BJ (cell line): Measurements from ENCODE around the gene SIGLEC5. TPM values are rescaled to one million over a fixed set of nuclear protein-coding genes. Genes with fewer than 3 reads are reported as not detected.

ENCODE experiments used
- CTCF ChIA-PET: fragments of 350-600 bp; formaldehyde crosslinking; extraction: SDS; loops from one replicate; lab custom pipeline; 2021; ENCODE audit warnings: antibody characterized with exemption, inconsistent platforms; lab: Yijun Ruan, JAX
- POLR2A ChIA-PET: fragments of 300-600 bp; sonication (Branson Sonifier 250); formaldehyde crosslinking; extraction: SDS; loops from one replicate; lab custom pipeline; 2021; ENCODE audit warnings: antibody characterized with exemption; lab: Charles Lee
- DNase-seq: peaks from one replicate; pipeline ENCODE4 v3.0.0-alpha.2; 2011; ENCODE audit warnings: low read depth
- H3K27me3 ChIP-seq: 2 replicates; pipeline ENCODE4 v1.6.0; 2011; ENCODE audit warnings: low read length; ENCODE audit not compliant: control insufficient read depth, insufficient read depth
- H3K36me3 ChIP-seq: 2 replicates; pipeline ENCODE4 v1.5.1; 2011; ENCODE audit warnings: low read length; ENCODE audit not compliant: control insufficient read depth, insufficient read depth
- H3K4me3 ChIP-seq: 2 replicates; pipeline ENCODE4 v1.5.1; 2011; ENCODE audit warnings: low read depth, mild to moderate bottlenecking, control low read depth, low read length
- polyA plus RNA-seq: library from polyadenylated mRNA; depleted of rRNA; stranded (reverse); fragments of >200 nt; gene quantifications from 2 replicates; pipeline ENCODE4 v1.2.3, GENCODE V29; 2011
- TF ChIP-seq, protein P1 (sequence below): IDR thresholded peaks from 2 replicates; pipeline ENCODE4 v1.5.1; 2011; ENCODE audit warnings: low read depth, mild to moderate bottlenecking, control low read depth, inconsistent platforms, low read length, moderate library complexity; ENCODE audit not compliant: insufficient read depth

The SIGLEC5 gene
- polyA plus RNA-seq, 1 experiment = not detected

DNA sequence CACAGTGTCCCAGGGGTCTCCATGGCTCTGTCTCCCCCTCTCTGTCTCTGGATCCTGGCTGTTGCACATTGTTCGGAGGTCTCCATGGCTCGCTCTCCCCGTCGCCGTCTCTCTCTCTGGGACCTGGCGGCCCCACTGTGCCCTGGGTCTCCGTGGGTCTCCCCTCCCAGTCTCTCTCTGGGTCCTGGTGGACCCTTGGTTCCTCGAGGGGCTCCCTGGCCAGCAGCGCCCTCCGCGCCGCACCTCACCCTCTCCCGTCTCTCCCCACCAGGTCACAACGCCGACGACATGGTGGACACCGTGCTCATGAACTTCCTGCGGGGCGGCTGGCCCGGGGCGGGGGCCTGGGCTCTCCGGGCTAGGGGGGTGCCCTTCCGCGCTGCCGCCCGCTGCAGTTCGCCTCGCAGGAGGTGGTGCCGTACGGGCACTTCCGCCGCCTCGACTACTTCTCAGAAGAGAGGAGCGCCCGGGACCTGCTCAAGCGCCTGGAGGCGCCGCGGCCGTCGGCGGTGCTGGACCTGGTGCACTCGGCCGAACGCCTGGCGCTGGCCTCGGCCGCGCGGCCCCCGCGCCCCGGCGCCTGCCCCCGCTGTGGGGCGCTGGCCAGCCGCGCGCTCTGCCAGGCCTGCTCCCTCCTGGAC, 29.1 kb downstream of the SIGLEC5 start:
- ChIA-PET CTCF (no interaction called here), POLR2A (no interaction called here)
- TF ChIP-seq, protein P1, sequence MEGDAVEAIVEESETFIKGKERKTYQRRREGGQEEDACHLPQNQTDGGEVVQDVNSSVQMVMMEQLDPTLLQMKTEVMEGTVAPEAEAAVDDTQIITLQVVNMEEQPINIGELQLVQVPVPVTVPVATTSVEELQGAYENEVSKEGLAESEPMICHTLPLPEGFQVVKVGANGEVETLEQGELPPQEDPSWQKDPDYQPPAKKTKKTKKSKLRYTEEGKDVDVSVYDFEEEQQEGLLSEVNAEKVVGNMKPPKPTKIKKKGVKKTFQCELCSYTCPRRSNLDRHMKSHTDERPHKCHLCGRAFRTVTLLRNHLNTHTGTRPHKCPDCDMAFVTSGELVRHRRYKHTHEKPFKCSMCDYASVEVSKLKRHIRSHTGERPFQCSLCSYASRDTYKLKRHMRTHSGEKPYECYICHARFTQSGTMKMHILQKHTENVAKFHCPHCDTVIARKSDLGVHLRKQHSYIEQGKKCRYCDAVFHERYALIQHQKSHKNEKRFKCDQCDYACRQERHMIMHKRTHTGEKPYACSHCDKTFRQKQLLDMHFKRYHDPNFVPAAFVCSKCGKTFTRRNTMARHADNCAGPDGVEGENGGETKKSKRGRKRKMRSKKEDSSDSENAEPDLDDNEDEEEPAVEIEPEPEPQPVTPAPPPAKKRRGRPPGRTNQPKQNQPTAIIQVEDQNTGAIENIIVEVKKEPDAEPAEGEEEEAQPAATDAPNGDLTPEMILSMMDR = no peak
- DNase-seq = no peak
- Histone ChIP-seq H3K4me3 (no peak overlapping the region), H3K27me3 (no peaks in the 10 kb centered on the region), H3K36me3 (no peaks in the 10 kb centered on the region)

DNA sequence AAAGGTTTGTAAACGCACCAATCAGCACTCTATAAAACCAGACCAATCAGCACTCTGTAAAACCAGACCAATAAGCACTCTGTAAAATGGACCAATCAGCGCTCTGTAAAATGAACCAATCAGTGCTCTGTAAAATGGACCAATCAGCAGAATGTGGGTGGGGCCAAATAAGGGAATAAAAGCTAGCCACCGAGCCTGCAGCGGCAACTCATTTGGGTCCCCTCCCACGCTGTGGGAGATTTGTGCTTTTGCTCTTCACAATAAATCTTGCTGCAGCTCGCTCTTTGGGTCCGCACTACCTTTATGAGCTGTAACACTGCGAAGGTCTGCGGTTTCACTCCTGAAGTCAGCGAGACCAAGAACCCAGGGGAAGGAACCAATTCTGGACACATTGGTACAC, 31.1 kb downstream of the SIGLEC5 start:
- Histone ChIP-seq H3K36me3 (no peaks in the 10 kb centered on the region), H3K27me3 (no peaks in the 10 kb centered on the region), H3K4me3 (no peak overlapping the region)
- ChIA-PET POLR2A (no interaction called here), CTCF (interaction anchor here (1.1 kb wide), 1 partner anchor 179 kb away, joined by 3 read pairs; no protein-coding TSS in a partner anchor)
- TF ChIP-seq, protein P1 = no peak
- DNase-seq = no peak

DNA sequence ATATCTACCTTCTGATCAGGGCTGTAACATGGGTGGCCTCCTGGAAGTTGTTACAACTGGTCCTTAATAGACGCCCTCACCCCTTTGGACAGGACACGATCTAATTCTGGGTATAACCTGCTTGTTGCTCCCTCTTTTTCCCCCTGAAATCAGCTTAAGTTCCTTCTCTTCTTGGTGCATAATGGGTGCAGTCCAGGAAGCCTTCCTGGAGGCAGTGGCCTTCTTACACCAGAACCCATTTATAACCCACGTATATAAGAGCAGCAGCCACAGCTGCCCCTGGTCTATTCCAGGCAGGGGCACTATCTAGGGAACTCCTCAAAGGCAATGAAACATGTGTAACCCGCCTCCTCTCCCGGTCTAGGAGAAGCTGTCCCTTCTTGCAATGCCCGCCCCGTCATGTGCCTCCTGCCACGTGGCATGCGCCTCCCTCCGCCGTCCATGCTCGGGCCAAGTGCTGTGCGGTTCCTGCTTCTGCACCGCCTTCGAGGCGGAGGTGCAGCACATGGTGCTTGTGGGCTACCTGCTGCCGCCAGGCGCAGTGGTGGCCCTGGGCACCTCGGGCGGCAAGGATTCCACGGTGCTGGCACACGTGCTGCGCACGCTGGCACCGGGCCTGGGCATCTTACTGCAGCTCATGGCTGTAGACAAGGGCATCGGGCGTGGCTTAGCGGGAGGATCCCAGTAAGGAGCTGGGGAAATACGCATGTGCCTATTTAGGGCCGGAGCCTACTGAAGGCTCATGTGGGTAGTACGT, 31.9 kb downstream of the SIGLEC5 start:
- no peaks in the 10 kb centered on the region for H3K36me3 ChIP-seq
- ChIA-PET CTCF (no interaction called here), POLR2A (no interaction called here)
- TF ChIP-seq, protein P1 = no peak
- no peak for DNase-seq
- no peak overlapping the region for H3K4me3 ChIP-seq
- no peaks in the 10 kb centered on the region for H3K27me3 ChIP-seq

DNA sequence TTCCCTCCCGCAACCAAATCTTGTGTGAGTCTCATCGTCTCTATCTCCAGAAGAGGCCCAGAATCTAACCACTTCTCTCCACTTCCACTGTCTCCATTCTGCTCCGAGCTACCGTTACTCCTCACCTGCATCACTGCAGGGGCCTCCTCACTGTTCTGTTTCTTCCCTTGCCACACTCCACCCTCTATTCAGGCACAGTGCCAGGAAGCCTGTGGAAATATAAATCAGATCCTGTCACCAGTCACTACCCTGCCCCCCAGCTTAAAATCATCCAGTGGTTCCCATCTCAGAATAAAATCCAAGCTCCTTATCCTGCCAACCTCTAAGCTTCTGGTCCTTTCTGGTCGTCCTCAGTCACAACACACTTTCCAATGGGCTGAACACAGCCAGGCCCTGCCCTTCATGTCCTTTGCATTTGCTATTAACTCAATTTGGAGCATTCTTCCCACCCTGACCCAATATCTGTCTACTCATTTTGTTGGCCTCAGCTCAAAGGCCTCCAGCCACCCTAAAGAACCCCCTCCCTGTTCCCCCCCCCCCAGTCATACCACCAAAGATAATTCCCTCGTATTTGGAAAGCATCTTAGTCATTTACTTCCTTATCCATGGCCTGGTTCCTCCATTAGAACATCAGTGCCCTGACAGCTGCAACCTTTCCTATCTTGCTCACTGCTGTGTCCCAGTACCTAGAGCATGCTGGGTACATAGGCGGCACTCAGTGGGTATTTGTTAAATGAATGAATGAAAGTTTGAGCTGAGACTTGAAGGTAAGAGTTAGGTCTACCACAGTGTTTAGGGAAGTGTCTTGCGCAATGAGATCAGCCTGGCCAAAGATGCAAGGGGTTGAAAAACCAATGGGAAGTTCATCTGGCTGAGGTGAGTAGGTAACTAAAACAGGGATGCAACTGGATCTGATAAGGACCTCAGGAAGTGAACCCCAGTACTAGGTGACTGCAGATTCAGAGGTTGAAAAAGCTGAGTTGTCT, 34.7 kb downstream of the SIGLEC5 start:
- TF ChIP-seq, protein P1 = no peak
- ChIA-PET POLR2A (no interaction called here), CTCF (interaction anchor here (0.9 to 1.5 kb wide), 2 partner anchors 13 to 183 kb away, joined by 3 to 7 read pairs; no protein-coding TSS in a partner anchor)
- DNase-seq = no peak
- Histone ChIP-seq H3K36me3 (no peaks in the 10 kb centered on the region), H3K4me3 (no peak overlapping the region), H3K27me3 (no peaks in the 10 kb centered on the region)
